Measurements from ENCODE around the gene PCID2. TPM values are rescaled to one million over a fixed set of nuclear protein-coding genes. Genes with fewer than 3 reads are reported as not detected.
A peak's percentile ranks its signal among the peaks of the same experiment; 100 is the strongest.

The PCID2 gene
- total RNA-seq, 1 donor from 2014 or later = 41.5 TPM

DNA sequence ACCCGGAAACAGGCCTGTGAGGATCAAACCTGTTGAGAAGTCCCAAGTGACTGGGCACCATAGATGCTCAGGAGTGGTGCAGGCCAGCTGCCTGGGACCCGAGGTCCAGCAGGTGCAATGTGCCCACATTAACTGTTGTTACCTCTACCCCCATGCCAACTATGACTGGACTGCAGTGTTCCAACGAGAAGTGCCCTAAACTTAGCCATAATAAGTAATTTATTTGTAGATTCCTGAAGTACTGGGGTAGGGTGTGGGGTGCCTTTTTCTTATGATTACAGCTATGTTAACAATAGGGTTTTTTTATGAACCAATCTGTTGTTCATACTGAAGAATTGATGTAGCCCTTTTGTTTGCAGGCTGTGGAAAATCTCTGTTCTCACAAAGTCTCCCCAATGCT lies 10.1 kb upstream of the PCID2 start:
- Histone ChIP-seq H3K36me3 (peaks cover 28% of the 10 kb centered on the region), H3K27me3 (no peaks in the 10 kb centered on the region), H3K9me3 (no peaks in the 10 kb centered on the region), H3K4me3 (no peak overlapping the region), H3K27ac (no peak overlapping the region), H3K4me1 (peaks cover 23% of the 10 kb centered on the region)
- TF ChIP-seq, protein P1, sequence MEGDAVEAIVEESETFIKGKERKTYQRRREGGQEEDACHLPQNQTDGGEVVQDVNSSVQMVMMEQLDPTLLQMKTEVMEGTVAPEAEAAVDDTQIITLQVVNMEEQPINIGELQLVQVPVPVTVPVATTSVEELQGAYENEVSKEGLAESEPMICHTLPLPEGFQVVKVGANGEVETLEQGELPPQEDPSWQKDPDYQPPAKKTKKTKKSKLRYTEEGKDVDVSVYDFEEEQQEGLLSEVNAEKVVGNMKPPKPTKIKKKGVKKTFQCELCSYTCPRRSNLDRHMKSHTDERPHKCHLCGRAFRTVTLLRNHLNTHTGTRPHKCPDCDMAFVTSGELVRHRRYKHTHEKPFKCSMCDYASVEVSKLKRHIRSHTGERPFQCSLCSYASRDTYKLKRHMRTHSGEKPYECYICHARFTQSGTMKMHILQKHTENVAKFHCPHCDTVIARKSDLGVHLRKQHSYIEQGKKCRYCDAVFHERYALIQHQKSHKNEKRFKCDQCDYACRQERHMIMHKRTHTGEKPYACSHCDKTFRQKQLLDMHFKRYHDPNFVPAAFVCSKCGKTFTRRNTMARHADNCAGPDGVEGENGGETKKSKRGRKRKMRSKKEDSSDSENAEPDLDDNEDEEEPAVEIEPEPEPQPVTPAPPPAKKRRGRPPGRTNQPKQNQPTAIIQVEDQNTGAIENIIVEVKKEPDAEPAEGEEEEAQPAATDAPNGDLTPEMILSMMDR (IDR thresholded peaks at IDR 0.05) = no peak
- no peak for ATAC-seq
- DNase-seq = no peak
- intact Hi-C loops (cut with DNase I) = no loop called here

DNA sequence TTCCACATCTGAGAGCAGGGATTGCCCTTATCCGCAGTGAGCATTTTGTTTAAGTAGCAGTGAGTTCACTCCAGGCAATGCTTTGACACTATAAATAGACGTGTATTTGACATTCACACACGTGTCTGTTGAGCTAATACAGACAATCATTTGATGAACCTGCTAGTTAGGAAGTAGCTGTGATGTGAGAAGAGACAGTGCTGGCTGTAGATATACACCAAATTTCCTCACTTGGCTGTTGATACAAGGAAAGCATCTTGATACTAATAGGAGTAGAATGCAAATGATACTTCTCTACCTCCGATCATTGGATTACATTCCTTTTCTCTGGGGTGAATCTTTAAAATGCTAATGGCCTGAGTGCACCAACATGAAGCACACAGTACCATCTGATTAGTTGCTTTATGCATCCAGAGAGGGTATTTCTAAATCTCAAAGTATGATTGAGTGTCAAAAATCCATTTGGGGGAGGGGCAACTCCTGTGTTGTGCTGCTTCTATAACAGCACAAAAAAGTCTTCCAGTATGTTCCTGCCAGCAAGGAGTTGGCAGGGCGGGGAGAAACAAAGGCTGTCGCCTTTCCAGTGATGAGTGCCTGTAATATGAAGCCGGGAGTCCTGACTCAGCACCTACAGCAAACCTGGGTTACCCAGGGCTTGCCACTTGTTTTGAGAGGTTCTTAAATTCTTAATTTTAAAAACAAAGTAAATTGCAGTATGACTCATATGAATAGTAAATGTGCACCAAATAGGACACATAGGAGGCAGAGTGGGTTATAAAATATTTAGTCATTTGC lies 8.0 kb upstream of the PCID2 start:
- Histone ChIP-seq H3K27me3 (no peaks in the 10 kb centered on the region), H3K9me3 (no peaks in the 10 kb centered on the region), H3K27ac (peak overlapping the region; percentile 36), H3K4me3 (no peak overlapping the region), H3K36me3 (peaks cover 34% of the 10 kb centered on the region), H3K4me1 (peaks cover 31% of the 10 kb centered on the region)
- TF ChIP-seq, protein P1 (IDR thresholded peaks at IDR 0.05) = no peak
- ATAC-seq = peak; percentile 83
- intact Hi-C loops (cut with DNase I) = no loop called here
- peak; percentile 74 for DNase-seq

DNA sequence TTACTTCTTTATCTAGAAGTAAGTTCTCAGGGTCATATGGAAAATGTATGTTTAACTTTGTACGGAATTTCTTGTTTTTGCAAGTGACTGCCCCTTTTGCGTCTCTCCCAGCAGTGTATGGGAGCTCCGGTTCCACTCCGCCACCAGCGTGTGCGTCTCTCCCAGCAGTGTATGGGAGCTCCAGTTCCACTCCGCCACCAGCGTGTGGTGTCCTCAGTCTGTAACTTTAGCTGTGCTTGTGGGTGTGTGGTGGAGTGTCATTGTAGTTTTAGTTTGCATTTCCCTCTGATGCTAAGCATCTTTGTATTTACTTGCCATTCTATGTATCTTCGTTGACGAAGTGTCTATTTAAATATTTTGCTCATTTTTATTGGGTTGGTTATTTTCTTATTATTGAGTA lies 3.3 kb upstream of the PCID2 start:
- Histone ChIP-seq H3K4me1 (peaks cover 43% of the 10 kb centered on the region), H3K27ac (no peak overlapping the region), H3K4me3 (no peak overlapping the region), H3K9me3 (no peaks in the 10 kb centered on the region), H3K36me3 (peaks cover 20% of the 10 kb centered on the region), H3K27me3 (no peaks in the 10 kb centered on the region)
- ATAC-seq (no peak), DNase-seq (no peak)
- intact Hi-C loops (cut with DNase I) = no loop called here
- TF ChIP-seq, protein P1 (IDR thresholded peaks at IDR 0.05) = no peak

DNA sequence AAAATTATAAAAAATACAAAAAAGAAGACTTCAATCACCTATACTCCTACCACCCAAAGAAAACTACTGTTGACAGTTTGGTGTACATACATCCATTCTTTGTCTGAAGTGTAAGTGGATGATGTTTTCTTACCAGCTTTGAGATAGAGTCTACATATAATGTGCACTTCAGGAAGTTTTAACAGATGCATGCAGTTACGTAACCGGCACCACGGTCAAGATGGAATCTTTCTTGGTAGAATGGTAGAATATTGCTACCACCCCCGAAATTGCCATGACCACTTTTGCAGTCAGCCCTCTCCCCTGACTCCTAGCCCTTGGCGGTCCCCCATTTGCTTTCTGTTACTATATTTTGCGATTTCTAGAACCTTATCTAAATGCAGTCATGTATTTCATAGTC lies 2.4 kb upstream of the PCID2 start:
- intact Hi-C loops (cut with DNase I) = no loop called here
- peaks cover 39% of the 10 kb centered on the region for H3K4me1 ChIP-seq
- no peaks in the 10 kb centered on the region for H3K9me3 ChIP-seq
- H3K36me3 ChIP-seq = peaks cover 24% of the 10 kb centered on the region
- no peak for ATAC-seq
- H3K4me3 ChIP-seq = peak overlapping the region; percentile 97
- TF ChIP-seq, protein P1 (IDR thresholded peaks at IDR 0.05) = no peak
- no peaks in the 10 kb centered on the region for H3K27me3 ChIP-seq
- H3K27ac ChIP-seq = no peak overlapping the region
- DNase-seq = no peak

DNA sequence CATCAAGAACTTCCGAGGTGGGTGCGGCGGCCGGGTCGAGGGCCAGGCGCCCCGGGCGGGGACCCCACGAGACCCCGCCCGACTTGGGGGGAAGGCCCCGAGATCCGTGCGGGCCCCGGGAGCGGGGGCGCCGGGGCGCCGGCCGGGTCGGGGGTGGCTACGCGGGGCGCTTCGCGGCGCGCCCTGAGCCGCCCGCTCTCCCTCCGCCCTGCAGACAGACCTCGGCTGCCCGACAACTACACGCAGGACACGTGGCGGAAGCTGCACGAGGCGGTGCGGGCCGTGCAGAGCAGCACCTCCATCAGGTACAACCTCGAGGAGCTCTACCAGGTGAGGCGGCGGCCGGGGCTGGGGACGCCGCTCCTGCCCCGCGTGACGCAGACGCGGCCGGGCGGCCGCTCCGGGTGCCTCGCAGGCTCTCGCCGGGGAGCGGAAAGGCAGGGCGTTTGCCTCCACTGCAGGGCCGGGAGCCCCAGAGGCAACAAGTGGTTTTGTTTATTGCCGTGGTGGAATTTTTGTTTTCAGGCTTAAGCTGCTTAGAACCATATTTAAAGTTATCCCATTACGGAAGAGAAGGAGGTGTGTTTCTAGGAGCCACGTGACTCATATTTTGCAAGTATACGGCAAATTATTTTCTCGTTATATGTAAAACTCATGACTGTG lies 1.4 kb upstream of the PCID2 start:
- peak overlapping the region; percentile 89 for H3K27ac ChIP-seq
- H3K4me1 ChIP-seq = peaks cover 45% of the 10 kb centered on the region
- DNase-seq (peak; percentile 87), ATAC-seq (peak; percentile 50)
- H3K9me3 ChIP-seq = no peaks in the 10 kb centered on the region
- H3K36me3 ChIP-seq = peaks cover 24% of the 10 kb centered on the region
- intact Hi-C loops (cut with DNase I) = no loop called here
- peak overlapping the region; percentile 97 for H3K4me3 ChIP-seq
- TF ChIP-seq, protein P1 (IDR thresholded peaks at IDR 0.05) = no peak
- no peaks in the 10 kb centered on the region for H3K27me3 ChIP-seq

Measured in upper lobe of right lung (tissue), 1 donor.